Jurkat, Clone E6-1 (cell line): ENCODE measurements around the gene RAB17.
"Not testable (repeated sequence)": the region's sequence is repeated elsewhere in the genome, so short reads cannot be mapped to it uniquely, and the experiment has no call there.

Source experiments
- DNase-seq: peaks from one replicate; pipeline ENCODE4 v3.0.0-alpha.2; 2011; ENCODE audit warnings: low read depth, low spot score
- H3K4me3 ChIP-seq: 2 replicates; pipeline ENCODE4 v1.5.1; 2011; ENCODE audit warnings: mild to moderate bottlenecking, low read length, control low read depth, moderate library complexity

Gene RAB17

GRCh38 chr2:237626813-237627440 is 36.4 kb upstream of the RAB17 start:
- H3K4me3 ChIP-seq = no peak overlapping the region
- no peak for DNase-seq

DNA sequence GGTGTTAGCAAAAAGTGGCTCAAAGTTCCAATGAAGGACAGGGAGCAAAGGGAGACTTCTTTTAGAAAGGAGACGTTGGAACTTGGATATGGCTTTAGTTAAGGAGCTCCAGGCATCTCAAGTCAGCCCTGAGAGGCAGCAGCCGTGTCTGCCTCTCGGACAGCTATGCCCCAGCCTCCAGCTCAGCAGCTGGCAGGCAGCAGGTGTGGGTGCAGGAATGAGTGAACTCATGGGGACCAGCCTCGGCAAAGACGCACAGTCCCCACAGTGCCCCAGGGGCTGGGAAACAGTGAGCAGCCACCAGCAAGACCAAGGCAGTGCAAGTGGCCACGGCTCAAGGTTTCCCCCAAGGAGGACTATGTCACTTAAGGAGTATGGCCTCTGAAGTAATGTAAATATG is 35.2 kb upstream of the RAB17 start:
- no peak for DNase-seq

GRCh38 chr2:237625216-237625705 is 34.7 kb upstream of the RAB17 start:
- DNase-seq = no peak
- no peak overlapping the region for H3K4me3 ChIP-seq

More for the DNA sequence above, 35.2 kb upstream of the RAB17 start:
- H3K4me3 ChIP-seq = no peak overlapping the region

GRCh38 chr2:237624565-237624964 is 34.0 kb upstream of the RAB17 start:
- no peak for DNase-seq
- H3K4me3 ChIP-seq = no peak overlapping the region

GRCh38 chr2:237623428-237624403 is 33.2 kb upstream of the RAB17 start:
- no peak for DNase-seq
- H3K4me3 ChIP-seq = no peak overlapping the region

- DNase-seq = no peak
- H3K4me3 ChIP-seq = no peak overlapping the region
Measured at GRCh38 chr2:237618449-237618848, 27.9 kb upstream of the RAB17 start.

DNA sequence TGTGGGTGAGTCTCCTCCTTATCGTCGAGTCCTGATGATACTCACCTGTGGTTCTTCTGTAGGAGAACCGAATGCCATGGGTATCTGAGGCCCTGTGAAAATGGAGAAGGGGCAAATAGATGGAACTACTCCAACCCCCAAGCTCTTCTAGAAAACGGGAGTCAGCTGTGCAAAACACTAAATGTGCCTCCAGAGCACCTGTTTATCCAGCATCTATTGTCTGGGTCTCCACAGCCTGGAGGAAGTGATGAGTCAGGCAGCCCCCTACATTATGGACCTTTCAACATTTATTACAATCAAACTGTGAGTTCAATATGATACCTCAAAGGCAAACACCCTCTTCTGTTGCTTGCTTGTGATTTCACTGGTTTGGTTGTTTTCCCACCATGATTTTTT is 27.1 kb upstream of the RAB17 start:
- DNase-seq = no peak
- H3K4me3 ChIP-seq = no peak overlapping the region

GRCh38 chr2:237616734-237617586 is 26.4 kb upstream of the RAB17 start:
- peak overlapping the region; percentile 13 for H3K4me3 ChIP-seq
- DNase-seq = peak; percentile 76

- no peak for DNase-seq
- no peak overlapping the region for H3K4me3 ChIP-seq
Measured at GRCh38 chr2:237616373-237616733, 25.8 kb upstream of the RAB17 start.

GRCh38 chr2:237615631-237616249 is 25.2 kb upstream of the RAB17 start:
- no peak for DNase-seq
- no peak overlapping the region for H3K4me3 ChIP-seq

GRCh38 chr2:237614151-237614720 is 23.7 kb upstream of the RAB17 start:
- H3K4me3 ChIP-seq = no peak overlapping the region
- DNase-seq = no peak

DNA sequence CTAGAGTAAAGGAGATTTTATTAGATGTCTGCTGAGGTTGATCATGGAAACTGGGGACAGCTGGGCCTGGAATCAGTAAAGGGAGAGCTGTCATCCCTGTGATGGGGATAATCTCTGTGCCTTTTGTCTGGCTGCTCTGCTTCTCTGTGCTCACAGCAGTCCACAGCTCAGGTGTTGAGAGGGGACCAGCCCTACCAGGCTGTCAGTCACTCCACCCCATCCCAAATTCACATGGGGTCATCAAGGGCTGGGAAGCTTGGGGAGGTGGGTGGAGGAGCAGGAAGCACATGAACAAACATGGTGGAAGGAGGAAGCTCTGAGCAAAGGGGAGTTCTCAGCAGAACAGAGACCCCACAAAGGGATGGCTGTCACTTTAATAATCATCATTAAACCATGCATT is 23.1 kb upstream of the RAB17 start:
- DNase-seq = no peak
- H3K4me3 ChIP-seq = no peak overlapping the region

DNA sequence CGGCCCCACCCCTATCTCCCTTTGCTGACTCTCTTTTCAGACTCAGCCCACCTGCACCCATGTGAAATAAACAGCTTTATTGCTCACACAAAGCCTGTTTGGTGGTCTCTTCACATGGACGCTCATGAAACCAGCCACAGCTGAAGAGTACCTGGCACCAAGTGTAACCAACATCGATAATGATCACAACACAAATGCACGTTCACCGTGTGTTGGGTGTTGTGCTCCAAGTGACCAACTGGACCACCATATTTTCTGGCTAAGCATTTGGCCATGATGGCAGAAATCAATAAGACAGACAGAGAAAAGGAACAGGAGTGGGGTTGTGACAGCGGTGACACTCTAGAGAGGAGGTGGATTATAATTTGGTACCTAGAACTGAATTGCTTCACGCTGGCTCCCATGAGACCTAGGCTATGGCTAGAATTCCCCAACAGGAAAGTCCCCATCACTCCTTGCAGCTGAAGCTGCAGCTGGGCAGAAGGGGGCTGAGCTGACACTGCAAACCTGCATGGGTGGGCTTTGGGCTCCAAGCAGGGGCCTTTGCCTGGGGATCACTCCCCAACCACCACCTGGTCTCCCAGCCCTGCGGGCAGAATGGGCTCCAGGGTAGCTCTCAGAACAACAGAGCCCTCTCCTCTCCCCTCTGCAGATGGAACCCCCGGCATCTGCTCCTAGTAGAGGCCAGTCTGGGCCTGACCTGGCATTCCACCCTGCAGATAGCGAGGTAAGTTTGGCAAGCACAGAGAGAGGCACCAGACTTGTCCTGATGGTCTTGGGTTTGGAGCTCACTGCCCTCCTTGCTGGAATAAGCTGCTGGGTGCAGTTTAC is 22.2 kb upstream of the RAB17 start:
- DNase-seq = no peak
- H3K4me3 ChIP-seq = no peak overlapping the region

DNA sequence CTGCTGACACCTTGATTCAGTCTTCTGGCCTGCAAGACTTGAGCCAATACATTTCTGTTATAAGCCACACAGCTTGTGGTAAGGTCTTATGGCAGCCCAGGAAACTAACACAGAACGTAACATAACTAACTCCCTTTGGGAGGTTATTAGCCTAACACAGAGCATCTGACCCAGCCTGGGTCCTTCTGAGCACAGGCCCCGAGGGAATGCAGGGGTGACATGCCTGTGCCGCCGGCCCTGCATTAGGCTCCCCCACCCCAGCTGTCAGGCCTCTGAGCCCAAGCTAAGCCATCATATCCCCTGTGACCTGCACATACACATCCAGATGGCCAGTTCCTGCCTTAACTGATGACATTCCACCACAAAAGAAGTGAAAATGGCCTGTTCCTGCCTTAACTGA is 16.0 kb upstream of the RAB17 start:
- not testable (repeated sequence) for DNase-seq

DNA sequence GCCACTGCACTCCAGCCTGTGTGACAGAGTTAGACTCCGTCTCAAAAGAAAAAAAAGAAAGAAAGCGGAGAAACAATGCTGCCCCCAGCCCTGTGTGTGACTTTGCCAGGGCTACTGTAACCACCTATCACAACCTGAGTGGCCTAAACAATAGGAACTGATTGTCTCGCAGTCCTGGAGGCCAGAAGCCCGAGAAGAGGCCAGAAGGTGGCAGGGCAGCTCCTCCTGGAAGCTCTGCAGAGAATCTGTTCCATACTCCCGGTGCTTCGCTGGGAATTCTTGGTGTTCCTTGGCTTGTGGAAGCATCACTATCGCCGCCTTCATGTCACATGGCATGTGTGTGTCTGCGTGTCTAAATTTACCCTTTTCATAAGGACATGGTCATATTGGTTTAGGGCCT is 14.4 kb upstream of the RAB17 start:
- DNase-seq = no peak
- no peak overlapping the region for H3K4me3 ChIP-seq

More for the DNA sequence above, 16.0 kb upstream of the RAB17 start:
- H3K4me3 ChIP-seq = not testable (repeated sequence)

DNA sequence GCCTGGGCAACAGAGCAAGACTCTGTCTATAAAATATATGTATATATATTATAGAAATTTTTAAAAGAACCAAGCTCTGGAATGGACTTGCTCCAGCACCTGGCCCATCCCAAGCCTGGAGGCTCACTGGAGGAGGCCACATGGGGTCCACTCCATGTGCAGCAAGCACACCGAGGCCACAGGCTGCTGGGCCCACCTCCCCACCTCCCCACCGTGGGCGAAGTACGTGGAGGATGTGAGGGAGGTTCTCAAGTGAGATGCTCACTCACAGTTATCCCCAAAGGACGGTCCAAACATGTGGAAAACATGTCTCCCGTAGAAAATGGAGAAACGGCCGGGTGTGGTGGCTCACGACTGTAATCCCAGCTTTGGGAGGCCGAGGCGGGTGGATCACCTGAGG is 13.9 kb upstream of the RAB17 start:
- H3K4me3 ChIP-seq = no peak overlapping the region
- no peak for DNase-seq

GRCh38 chr2:237603718-237604362 is 13.3 kb upstream of the RAB17 start:
- H3K4me3 ChIP-seq = no peak overlapping the region

More at GRCh38 chr2:237603718-237604362, 13.3 kb upstream of the RAB17 start:
- peak; percentile 36 for DNase-seq
